Mammary epithelial cell (primary cell): Measurements from ENCODE around the gene NUP153.

Experiments
- CTCF ChIP-seq, 2 donors: IDR thresholded peaks in 1 of 2; conservative IDR thresholded peaks in 1 of 2; 2 replicates each; pipeline ENCODE4 v1.5.1; 2011 to 2012; ENCODE audit warnings: inconsistent platforms in 2 of 2, low read length in 2 of 2, mild to moderate bottlenecking in 2 of 2, control low read depth in 1 of 2, low read depth in 1 of 2; ENCODE audit not compliant: insufficient read depth in 1 of 2; ENCODE audit errors: extremely low read depth in 1 of 2
- EZH2 ChIP-seq: IDR thresholded peaks from 2 replicates; pipeline ENCODE4 v1.6.1; 2012; ENCODE audit warnings: low read length, inconsistent platforms, borderline replicate concordance

GRCh38 chr6:17714177-17714576 is 7.5 kb upstream of the NUP153 start:
- no peak for TF ChIP-seq CTCF (conservative IDR thresholded peaks at IDR 0.05 in 1 of 2, IDR thresholded peaks at IDR 0.05 in 1 of 2; ENCODE audit: extremely low read depth in 1 of 2, insufficient read depth in 1 of 2, low read depth in 1 of 2, low read length in 2 of 2)
- TF ChIP-seq EZH2, result no peak
